ENCODE results near the gene FBXL5. TPM values are rescaled to one million over a fixed set of nuclear protein-coding genes. Genes with fewer than 3 reads are reported as not detected.

The FBXL5 gene
- total and polyA plus RNA-seq, 11 donors: 32.7 to 112 (median 81.5) TPM

DNA sequence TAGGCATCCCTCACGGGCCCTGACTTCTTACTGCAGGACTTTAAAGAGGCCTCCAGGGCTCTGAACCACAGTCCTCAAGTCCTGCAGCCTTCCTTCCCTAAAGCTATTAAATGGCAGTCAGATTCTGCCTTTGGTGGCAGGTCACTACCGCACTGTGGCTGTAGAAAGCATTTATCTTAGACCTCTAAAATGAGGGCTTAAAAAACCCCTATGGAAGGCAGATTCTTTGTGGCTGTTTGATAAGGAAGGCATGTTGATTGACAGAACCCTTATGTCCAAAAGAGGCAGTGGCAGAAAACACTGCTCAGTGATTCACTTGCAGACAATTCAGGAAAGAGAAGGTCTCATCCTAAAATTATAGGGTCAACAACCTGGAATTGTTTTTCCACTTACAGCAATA lies 79.2 kb downstream of the FBXL5 start:
- Histone ChIP-seq H3K4me1 (peaks cover 0 to 6% (median 0%) of the 10 kb centered on the region in 12 donors), H3K27ac (no peak overlapping the region), H3K36me3 (peaks cover 0 to 61% (median 3%) of the 10 kb centered on the region in 9 donors), H3K9me3 (no peaks in the 10 kb centered on the region), H3K27me3 (no peaks in the 10 kb centered on the region), H3K4me3 (no peak overlapping the region)
- 47 to 82% (median 56%) methylated on average over 2 of the region's 2 CpGs for WGBS, 4 donors
- ATAC-seq: no peak
- no peak for DNase-seq
- no peak for TF ChIP-seq POLR2A (IDR thresholded peaks at IDR 0.05)
- TF ChIP-seq, protein P1, sequence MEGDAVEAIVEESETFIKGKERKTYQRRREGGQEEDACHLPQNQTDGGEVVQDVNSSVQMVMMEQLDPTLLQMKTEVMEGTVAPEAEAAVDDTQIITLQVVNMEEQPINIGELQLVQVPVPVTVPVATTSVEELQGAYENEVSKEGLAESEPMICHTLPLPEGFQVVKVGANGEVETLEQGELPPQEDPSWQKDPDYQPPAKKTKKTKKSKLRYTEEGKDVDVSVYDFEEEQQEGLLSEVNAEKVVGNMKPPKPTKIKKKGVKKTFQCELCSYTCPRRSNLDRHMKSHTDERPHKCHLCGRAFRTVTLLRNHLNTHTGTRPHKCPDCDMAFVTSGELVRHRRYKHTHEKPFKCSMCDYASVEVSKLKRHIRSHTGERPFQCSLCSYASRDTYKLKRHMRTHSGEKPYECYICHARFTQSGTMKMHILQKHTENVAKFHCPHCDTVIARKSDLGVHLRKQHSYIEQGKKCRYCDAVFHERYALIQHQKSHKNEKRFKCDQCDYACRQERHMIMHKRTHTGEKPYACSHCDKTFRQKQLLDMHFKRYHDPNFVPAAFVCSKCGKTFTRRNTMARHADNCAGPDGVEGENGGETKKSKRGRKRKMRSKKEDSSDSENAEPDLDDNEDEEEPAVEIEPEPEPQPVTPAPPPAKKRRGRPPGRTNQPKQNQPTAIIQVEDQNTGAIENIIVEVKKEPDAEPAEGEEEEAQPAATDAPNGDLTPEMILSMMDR (IDR thresholded peaks at IDR 0.05): no peak
- intact Hi-C loops (cut with DNase I): loop anchor here in 1 of 10 donors (2.0 kb wide), 1 partner anchor 51 kb away; no protein-coding TSS in a partner anchor

DNA sequence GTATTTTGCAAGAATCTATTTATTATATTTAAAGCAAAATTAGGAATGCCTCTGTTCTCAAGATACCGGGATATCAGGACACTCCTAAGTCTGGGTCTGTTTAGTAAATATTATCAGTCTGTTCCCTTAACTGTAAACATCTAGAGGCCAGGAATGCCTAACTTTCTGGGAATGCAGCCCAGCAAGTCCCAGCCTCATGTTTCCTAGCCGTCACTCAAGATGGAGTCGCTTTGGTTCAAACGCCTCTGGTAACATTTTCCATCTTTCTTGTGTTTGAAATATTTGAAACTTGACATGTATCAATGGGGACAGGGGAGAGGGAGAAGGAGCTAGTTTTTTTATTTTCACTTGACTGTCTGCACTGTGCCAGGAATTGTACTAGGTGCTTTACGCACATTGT lies 85.4 kb downstream of the FBXL5 start:
- ATAC-seq (no peak), DNase-seq (no peak)
- Histone ChIP-seq H3K4me1 (peaks cover 0 to 4% (median 0%) of the 10 kb centered on the region in 12 donors), H3K9me3 (no peaks in the 10 kb centered on the region), H3K27ac (no peak overlapping the region), H3K36me3 (peaks cover 0 to 87% (median 41%) of the 10 kb centered on the region in 9 donors), H3K27me3 (no peaks in the 10 kb centered on the region), H3K4me3 (no peak overlapping the region)
- TF ChIP-seq, protein P1 (IDR thresholded peaks at IDR 0.05): no peak
- TF ChIP-seq POLR2A (IDR thresholded peaks at IDR 0.05): no peak
- intact Hi-C loops (cut with DNase I): no loop called here
- WGBS, 4 donors: 95 to 97% (median 95%) methylated on average over 5 of the region's 5 CpGs

DNA sequence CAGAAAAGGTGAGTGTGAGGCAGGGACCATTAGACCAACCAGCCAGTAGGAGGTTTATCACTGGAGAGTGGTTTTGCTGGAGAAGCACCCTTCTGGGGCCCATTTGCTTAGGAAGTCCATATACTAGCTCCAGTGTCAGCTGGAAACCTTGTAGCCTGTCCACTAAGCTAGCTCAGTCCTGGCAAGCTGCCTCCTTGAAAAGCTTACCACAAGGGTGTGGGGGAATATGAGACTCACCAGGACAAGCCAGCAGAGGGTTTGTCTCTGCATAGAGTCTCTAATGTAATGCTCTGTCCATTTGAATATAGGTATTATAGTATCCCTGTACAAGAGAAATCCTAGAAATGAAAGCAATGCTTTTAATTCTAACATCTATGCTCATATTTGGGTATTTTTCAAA lies 86.3 kb downstream of the FBXL5 start:
- Histone ChIP-seq H3K36me3 (peaks cover 0 to 86% (median 50%) of the 10 kb centered on the region in 9 donors), H3K27ac (no peak overlapping the region), H3K9me3 (no peaks in the 10 kb centered on the region), H3K4me1 (peaks cover 0 to 4% (median 0%) of the 10 kb centered on the region in 12 donors), H3K4me3 (no peak overlapping the region), H3K27me3 (no peaks in the 10 kb centered on the region)
- ATAC-seq (no peak), DNase-seq (no peak)
- no peak for TF ChIP-seq POLR2A (IDR thresholded peaks at IDR 0.05)
- TF ChIP-seq, protein P1 (IDR thresholded peaks at IDR 0.05): no peak
- intact Hi-C loops (cut with DNase I): no loop called here

DNA sequence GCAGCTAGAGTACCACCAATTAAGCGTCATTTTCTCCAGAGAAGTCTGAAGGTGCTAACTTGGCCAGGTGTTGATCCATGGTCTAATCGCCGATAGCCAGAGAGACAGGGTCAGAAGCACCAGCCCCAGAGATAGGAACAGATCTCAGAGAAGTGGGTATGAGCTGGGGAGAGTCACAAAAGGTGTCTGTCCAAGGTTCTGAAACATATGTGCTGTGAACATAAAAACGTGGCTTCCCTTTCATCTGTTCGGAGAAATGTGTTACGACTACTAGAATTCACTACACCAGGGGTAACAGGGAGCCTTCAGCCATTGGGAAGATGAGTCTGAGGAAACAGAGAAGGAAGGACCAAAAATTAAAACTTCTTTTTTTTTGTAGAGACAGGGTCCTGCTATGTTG lies 91.3 kb downstream of the FBXL5 start:
- no peak overlapping the region for H3K4me3 ChIP-seq
- H3K27me3 ChIP-seq: no peaks in the 10 kb centered on the region
- ATAC-seq (no peak), DNase-seq (no peak)
- WGBS, 4 donors: 76 to 84% (median 80%) methylated on average over 6 of the region's 6 CpGs
- intact Hi-C loops (cut with DNase I): no loop called here
- peaks cover 0 to 9% (median 0%) of the 10 kb centered on the region in 12 donors for H3K4me1 ChIP-seq
- no peak overlapping the region for H3K27ac ChIP-seq
- no peaks in the 10 kb centered on the region for H3K9me3 ChIP-seq
- no peak for TF ChIP-seq POLR2A (IDR thresholded peaks at IDR 0.05)
- TF ChIP-seq, protein P1 (IDR thresholded peaks at IDR 0.05): no peak
- H3K36me3 ChIP-seq: peaks cover 0 to 94% (median 41%) of the 10 kb centered on the region in 9 donors
